ENCODE measurements around the gene ID1. TPM values are rescaled to one million over a fixed set of nuclear protein-coding genes. Genes with fewer than 3 reads are reported as not detected.

ID1 gene
- total RNA-seq, 1 experiment from 2014 or later: 360 TPM

GRCh38 chr20:31568041-31568731 lies 36.9 kb upstream of the ID1 start:
- Histone ChIP-seq H3K27me3 (ENCODE audit: insufficient read depth, low read length) (no peaks in the 10 kb centered on the region), H4K8ac (replicated peaks; ENCODE audit: insufficient read length, low read depth, low read length) (no peak overlapping the region), H3K23me2 (ENCODE audit: insufficient read length, low read depth, low read length, poor library complexity, severe bottlenecking) (peaks cover 6% of the 10 kb centered on the region), H4K91ac (ENCODE audit: insufficient read length, low read depth, low read length) (no peak overlapping the region), H3K56ac (ENCODE audit: insufficient read length, low read depth, low read length) (no peak overlapping the region), H2AFZ (ENCODE audit: low read length) (no peak overlapping the region), H2BK15ac (ENCODE audit: low read depth, low read length) (no peak overlapping the region), H2AK5ac (ENCODE audit: insufficient read length, low read length) (no peak overlapping the region), H4K20me1 (ENCODE audit: control insufficient read depth, insufficient read depth, insufficient read length) (no peaks in the 10 kb centered on the region), H4K5ac (ENCODE audit: insufficient read length, low read depth, low read length) (no peak overlapping the region), H3K4ac (ENCODE audit: low read depth, low read length) (no peak overlapping the region), H3K4me2 (ENCODE audit: insufficient read depth, insufficient read length, low read length) (no peak overlapping the region), H2BK20ac (ENCODE audit: low read depth, low read length, poor library complexity, severe bottlenecking) (no peak overlapping the region), H3K79me2 (ENCODE audit: insufficient read depth, low read length) (no peaks in the 10 kb centered on the region), H2BK5ac (ENCODE audit: insufficient read length, low read length) (no peak overlapping the region), H2BK120ac (ENCODE audit: low read depth, low read length, poor library complexity, severe bottlenecking) (no peak overlapping the region), H3K23ac (ENCODE audit: insufficient read length, low read depth, low read length) (no peak overlapping the region), H3K4me1 (ENCODE audit: insufficient read depth, low read length) (no peaks in the 10 kb centered on the region; the same call in 1 of the 2 replicates), H3T11ph (ENCODE audit: low read length) (no peak overlapping the region), H3K27ac (ENCODE audit: insufficient read length, low read depth, low read length) (no peak overlapping the region), H3K9ac (ENCODE audit: extremely low read depth, insufficient read length, low read length) (no peak overlapping the region), H3K9me3 (ENCODE audit: control insufficient read depth, low read depth, low read length) (no peaks in the 10 kb centered on the region), H3K79me1 (ENCODE audit: insufficient read depth, low read depth, low read length, poor library complexity, severe bottlenecking) (no peaks in the 10 kb centered on the region), H2BK12ac (ENCODE audit: insufficient read length, low read depth, low read length) (no peak overlapping the region), H3K18ac (ENCODE audit: insufficient read length, low read depth, low read length) (no peak overlapping the region), H3K14ac (ENCODE audit: insufficient read depth, low read length) (no peak overlapping the region)
- Mint-ChIP-seq H3K36me3 (ENCODE audit: insufficient read depth in 1 of 3, low read depth in 3 of 3) (peaks cover 10 to 59% (median 14%) of the 10 kb centered on the region in 3 experiments; a peak in 6 of 7 replicates), H3K9me3 (no peaks in the 10 kb centered on the region), H3K4me3 (no peak overlapping the region; a peak in 1 of 5 replicates), H3K27me3 (ENCODE audit: low read depth) (no peaks in the 10 kb centered on the region; the same call in 1 of the 2 replicates), H3K4me1 (peaks cover 40 to 54% of the 10 kb centered on the region in 2 experiments), H3K27ac (peak overlapping the region in 2 of 3 experiments; percentile 84 to 94; a peak in 5 of 7 replicates)
- TF ChIP-seq CTCF (conservative IDR thresholded peaks at IDR 0.05): no peak
- no peak for DNase-seq
- no CpG with 5 or more reads among the region's 21 CpGs for WGBS (ENCODE audit: extremely low coverage, insufficient read length, low lambda C conversion rate)
